Large intestine (tissue), 3 donors: ENCODE measurements around the gene DENND1A. TPM values are rescaled to one million over a fixed set of nuclear protein-coding genes. Genes with fewer than 3 reads are reported as not detected.
"Not testable (repeated sequence)": the region's sequence is repeated elsewhere in the genome, so short reads cannot be mapped to it uniquely, and the experiment has no call there.

Experiments used
- DNase-seq, 2 donors: peaks; one replicate each; pipeline versions ENCODE4 v3.0.0 to v3.0.0-alpha.2; 2013
- H3K27ac ChIP-seq: one replicate; pipeline ENCODE4 v1.5.1; 2013; ENCODE audit warnings: low read length
- H3K27me3 ChIP-seq: 2 replicates; pipeline ENCODE4 v1.6.1; 2013; ENCODE audit warnings: low read length; ENCODE audit not compliant: control insufficient read depth, insufficient read depth
- H3K36me3 ChIP-seq: 2 replicates; pipeline ENCODE4 v1.6.1; 2013; ENCODE audit warnings: low read length; ENCODE audit not compliant: control insufficient read depth, insufficient read depth
- H3K4me1 ChIP-seq: one replicate; pipeline ENCODE4 v1.6.1; 2013; ENCODE audit warnings: low read length; ENCODE audit not compliant: control insufficient read depth, insufficient read depth
- H3K4me3 ChIP-seq: one replicate; pipeline ENCODE4 v1.5.1; 2013; ENCODE audit warnings: low read length
- H3K9me3 ChIP-seq: one replicate; pipeline ENCODE4 v1.6.1; 2013; ENCODE audit warnings: mild to moderate bottlenecking, low read depth, low read length, moderate library complexity; ENCODE audit not compliant: control insufficient read depth
- WGBS: methylation state at CpG from one replicate; pipeline ENCODE4 v1.1.5; 2013; ENCODE audit warnings: low lambda C conversion rate; ENCODE audit not compliant: insufficient coverage; 5-methylcytosine and 5-hydroxymethylcytosine counted together
- polyA plus RNA-seq: library from polyadenylated mRNA; unstranded; fragments of 120-200 nt; gene quantifications from one replicate; pipeline ENCODE4 v1.2.1, GENCODE V29; 2013

DENND1A gene
- polyA plus RNA-seq, 1 donor = 29.7 TPM

DNA sequence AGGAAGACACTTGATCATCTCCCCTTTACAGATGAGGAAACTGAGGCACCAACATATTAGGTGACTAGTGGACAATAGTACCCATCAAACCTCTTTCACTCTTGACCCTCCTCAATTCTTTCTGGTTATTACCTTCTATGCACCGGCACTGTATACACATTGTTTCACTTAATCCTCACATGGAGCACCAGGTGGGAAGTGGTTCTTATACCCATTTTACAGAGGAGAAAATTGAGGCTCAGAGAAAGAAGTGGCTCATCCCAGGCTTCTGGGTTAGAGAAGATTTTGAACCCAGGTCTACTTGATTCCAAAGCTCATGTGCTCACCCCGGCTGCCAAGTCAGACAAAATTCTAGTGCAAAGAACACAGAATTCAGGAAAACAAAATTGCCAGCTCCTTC is 17.4 kb upstream of the DENND1A start:
- no peak overlapping the region for H3K4me3 ChIP-seq
- H3K4me1 ChIP-seq = peaks cover 10% of the 10 kb centered on the region
- no peak overlapping the region for H3K27ac ChIP-seq
- WGBS = no CpG with 5 or more reads among the region's 2 CpGs
- peaks cover 9% of the 10 kb centered on the region for H3K27me3 ChIP-seq
- H3K36me3 ChIP-seq = no peaks in the 10 kb centered on the region
- DNase-seq = no peak
- H3K9me3 ChIP-seq = no peaks in the 10 kb centered on the region

DNA sequence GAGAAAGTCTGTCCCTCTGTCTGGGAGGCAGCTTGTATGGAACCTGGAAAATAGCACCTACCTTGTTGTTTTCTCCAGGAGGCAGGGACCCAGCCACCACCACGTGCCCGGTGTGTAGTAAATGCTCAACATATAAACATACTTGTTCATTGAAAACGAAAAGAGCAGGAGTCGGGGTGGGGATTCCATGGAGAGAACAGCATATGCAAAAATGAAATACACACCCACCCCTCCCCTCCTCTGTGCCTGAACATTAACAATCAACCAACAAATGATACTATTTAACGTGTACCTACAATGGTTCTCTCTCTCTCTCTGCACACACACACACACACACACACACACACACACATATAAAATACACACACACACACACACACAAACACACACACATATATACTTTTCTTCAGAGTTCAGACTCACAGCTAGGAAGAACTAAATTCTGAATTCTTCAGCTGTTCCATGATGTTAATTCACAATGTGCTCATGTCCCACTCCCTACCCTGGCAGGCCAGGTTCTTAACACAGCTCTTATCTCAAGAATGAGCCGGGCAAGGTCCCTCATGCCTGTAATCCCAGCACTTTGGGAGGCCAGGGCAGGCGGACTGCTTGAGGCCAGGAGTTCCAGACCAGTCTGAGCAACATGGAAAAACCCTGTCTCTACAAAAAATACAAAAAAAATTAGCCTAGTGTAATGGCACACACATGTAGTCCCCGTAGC is 16.3 kb upstream of the DENND1A start:
- 43% methylated on average over 1 of the region's 8 CpGs for WGBS
- DNase-seq = peak; percentile 32 to 56
- H3K36me3 ChIP-seq = no peaks in the 10 kb centered on the region
- H3K9me3 ChIP-seq = no peaks in the 10 kb centered on the region
- H3K27ac ChIP-seq = no peak overlapping the region
- H3K4me3 ChIP-seq = no peak overlapping the region
- H3K4me1 ChIP-seq = peaks cover 10% of the 10 kb centered on the region
- H3K27me3 ChIP-seq = peaks cover 3% of the 10 kb centered on the region

- no peaks in the 10 kb centered on the region for H3K27me3 ChIP-seq
- H3K4me1 ChIP-seq = peaks cover 10% of the 10 kb centered on the region
- H3K27ac ChIP-seq = no peak overlapping the region
- 100% methylated on average over 2 of the region's 12 CpGs for WGBS
- no peaks in the 10 kb centered on the region for H3K9me3 ChIP-seq
- DNase-seq = no peak
- H3K36me3 ChIP-seq = no peaks in the 10 kb centered on the region
- no peak overlapping the region for H3K4me3 ChIP-seq
Measured at GRCh38 chr9:123945532-123945931, 15.6 kb upstream of the DENND1A start.

DNA sequence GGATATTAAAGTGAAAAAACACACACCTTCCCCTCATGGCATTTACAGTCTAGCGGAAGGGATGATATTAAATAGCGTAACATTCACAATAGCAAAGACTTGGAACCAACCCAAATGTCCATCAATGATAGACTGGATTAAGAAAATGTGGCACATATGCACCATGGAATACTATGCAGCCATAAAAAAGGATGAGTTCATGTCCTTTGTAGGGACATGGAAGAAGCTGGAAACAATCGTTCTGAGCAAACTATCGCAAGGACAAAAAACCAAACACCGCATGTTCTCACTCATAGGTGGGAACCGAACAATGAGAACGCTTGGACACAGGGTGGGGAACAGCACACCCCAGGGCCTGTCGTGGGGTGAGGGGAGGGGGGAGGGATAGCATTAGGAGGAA is 14.5 kb upstream of the DENND1A start:
- not testable (repeated sequence) for H3K4me3 ChIP-seq, H3K27ac ChIP-seq, DNase-seq, H3K4me1 ChIP-seq, H3K27me3 ChIP-seq, H3K36me3 ChIP-seq, H3K9me3 ChIP-seq
- 95% methylated on average over 7 of the region's 8 CpGs for WGBS

DNA sequence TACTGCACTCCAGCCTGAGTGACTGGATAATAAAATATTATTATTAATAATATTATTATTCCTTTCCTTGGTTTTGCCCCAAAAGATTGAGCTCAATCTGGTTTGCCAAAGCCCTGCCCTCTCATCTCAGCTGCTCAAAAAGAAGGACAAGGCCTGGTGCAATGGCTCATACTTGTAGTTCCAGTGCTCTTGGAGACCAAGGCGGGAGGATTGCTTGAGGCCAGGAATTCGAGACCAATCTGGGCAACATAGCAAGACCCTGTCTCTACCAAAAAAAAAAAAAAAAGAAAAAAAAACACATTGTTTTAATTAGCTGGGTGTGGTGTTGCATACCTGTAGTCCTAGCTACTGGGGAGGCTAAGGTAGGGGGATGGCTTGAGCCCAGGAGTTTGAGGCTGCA is 13.7 kb upstream of the DENND1A start:
- Histone ChIP-seq H3K27ac (no peak overlapping the region), H3K4me3 (no peak overlapping the region), H3K4me1 (peaks cover 10% of the 10 kb centered on the region), H3K36me3 (no peaks in the 10 kb centered on the region), H3K27me3 (no peaks in the 10 kb centered on the region), H3K9me3 (no peaks in the 10 kb centered on the region)
- 100% methylated on average over 1 of the region's 2 CpGs for WGBS
- no peak for DNase-seq

- no peak for DNase-seq
- H3K27ac ChIP-seq = no peak overlapping the region
- H3K9me3 ChIP-seq = no peaks in the 10 kb centered on the region
- H3K27me3 ChIP-seq = peaks cover 2% of the 10 kb centered on the region
- H3K4me3 ChIP-seq = no peak overlapping the region
- WGBS = no CpG with 5 or more reads among the region's 10 CpGs
- H3K4me1 ChIP-seq = peaks cover 10% of the 10 kb centered on the region
- H3K36me3 ChIP-seq = no peaks in the 10 kb centered on the region
Measured at GRCh38 chr9:123942542-123942941, 12.6 kb upstream of the DENND1A start.

GRCh38 chr9:123941524-123942070 is 11.7 kb upstream of the DENND1A start:
- H3K36me3 ChIP-seq = no peaks in the 10 kb centered on the region
- peaks cover 9% of the 10 kb centered on the region for H3K4me1 ChIP-seq
- H3K9me3 ChIP-seq = no peaks in the 10 kb centered on the region
- no peak overlapping the region for H3K4me3 ChIP-seq
- H3K27me3 ChIP-seq = peaks cover 6% of the 10 kb centered on the region
- DNase-seq = no peak
- H3K27ac ChIP-seq = no peak overlapping the region
- 80% methylated on average over 1 of the region's 7 CpGs for WGBS

- H3K27me3 ChIP-seq = peaks cover 8% of the 10 kb centered on the region
- no peaks in the 10 kb centered on the region for H3K36me3 ChIP-seq
- DNase-seq = no peak
- H3K27ac ChIP-seq = no peak overlapping the region
- no CpG with 5 or more reads among the region's 8 CpGs for WGBS
- no peak overlapping the region for H3K4me3 ChIP-seq
- peaks cover 3% of the 10 kb centered on the region for H3K4me1 ChIP-seq
- H3K9me3 ChIP-seq = no peaks in the 10 kb centered on the region
Measured at GRCh38 chr9:123940721-123941523, 11.0 kb upstream of the DENND1A start.

GRCh38 chr9:123938401-123938800 is 8.5 kb upstream of the DENND1A start:
- H3K4me1 ChIP-seq = no peaks in the 10 kb centered on the region
- H3K4me3 ChIP-seq = no peak overlapping the region
- no peak overlapping the region for H3K27ac ChIP-seq
- H3K9me3 ChIP-seq = no peaks in the 10 kb centered on the region
- H3K36me3 ChIP-seq = no peaks in the 10 kb centered on the region
- no peak for DNase-seq
- peaks cover 12% of the 10 kb centered on the region for H3K27me3 ChIP-seq
- no CpG with 5 or more reads among the region's 5 CpGs for WGBS

GRCh38 chr9:123936575-123936974 is 6.6 kb upstream of the DENND1A start:
- H3K4me3 ChIP-seq, H3K36me3 ChIP-seq, H3K27ac ChIP-seq, H3K9me3 ChIP-seq, H3K4me1 ChIP-seq, DNase-seq: not testable (repeated sequence)
- H3K27me3 ChIP-seq = peaks cover 14% of the 10 kb centered on the region
- 100% methylated on average over 1 of the region's 3 CpGs for WGBS
